Activated CD8-positive, alpha-beta T cell treated with anti-CD3 and anti-CD28 coated beads, Interleukin-2, amount 10 ng/mL, durations not matched to agents 7 days and 5 days (primary cell): Measurements from ENCODE around the gene METTL2B. TPM values are rescaled to one million over a fixed set of nuclear protein-coding genes. Genes with fewer than 3 reads are reported as not detected.
"Not testable (repeated sequence)": the region's sequence is repeated elsewhere in the genome, so short reads cannot be mapped to it uniquely, and the experiment has no call there.

ENCODE experiments used
- ATAC-seq: fragments of 150-1000 bp; cut with Tn5 transposase; one replicate; pipeline ENCODE4 v1.10.0; 2021; ENCODE audit warnings: moderate library complexity
- CTCF ChIA-PET: fragments of 350-600 bp; sonication (Branson Sonifier 250); formaldehyde crosslinking; loops from one replicate; lab custom pipeline; 2021; ENCODE audit warnings: antibody characterized with exemption; lab: Charles Lee
- POLR2A ChIA-PET: fragments of 350-600 bp; sonication (Branson Sonifier 250); formaldehyde crosslinking; loops from one replicate; lab custom pipeline; 2021; ENCODE audit warnings: antibody characterized with exemption; lab: Charles Lee
- DNase-seq: peaks from one replicate; pipeline ENCODE4 v3.0.0-alpha.2; 2020
- H3K27ac Mint-ChIP-seq: one replicate; pipeline ENCODE4 v1.8.0; 2021; ENCODE audit warnings: mild to moderate bottlenecking, mixed read lengths
- H3K27me3 Mint-ChIP-seq: one replicate; pipeline ENCODE4 v1.8.0; 2021; ENCODE audit warnings: low read depth, mixed read lengths
- H3K36me3 Mint-ChIP-seq: one replicate; pipeline ENCODE4 v1.8.0; 2021; ENCODE audit warnings: low read depth, mixed read lengths
- H3K4me1 Mint-ChIP-seq: one replicate; pipeline ENCODE4 v1.8.0; 2021; ENCODE audit warnings: low read depth, mixed read lengths
- H3K4me3 Mint-ChIP-seq: one replicate; pipeline ENCODE4 v1.8.0; 2021; ENCODE audit warnings: mild to moderate bottlenecking, mixed read lengths
- H3K9me3 Mint-ChIP-seq: one replicate; pipeline ENCODE4 v1.8.0; 2022; ENCODE audit warnings: mixed read lengths; ENCODE audit not compliant: insufficient read depth
- total RNA-seq, 2 experiments: library from RNA; stranded (reverse); gene quantifications; one replicate each; pipeline ENCODE4 v1.2.3, GENCODE V29; 2021

The METTL2B gene
- total RNA-seq, 2 experiments from 2014 or later: 29.2 to 32.2 TPM

DNA sequence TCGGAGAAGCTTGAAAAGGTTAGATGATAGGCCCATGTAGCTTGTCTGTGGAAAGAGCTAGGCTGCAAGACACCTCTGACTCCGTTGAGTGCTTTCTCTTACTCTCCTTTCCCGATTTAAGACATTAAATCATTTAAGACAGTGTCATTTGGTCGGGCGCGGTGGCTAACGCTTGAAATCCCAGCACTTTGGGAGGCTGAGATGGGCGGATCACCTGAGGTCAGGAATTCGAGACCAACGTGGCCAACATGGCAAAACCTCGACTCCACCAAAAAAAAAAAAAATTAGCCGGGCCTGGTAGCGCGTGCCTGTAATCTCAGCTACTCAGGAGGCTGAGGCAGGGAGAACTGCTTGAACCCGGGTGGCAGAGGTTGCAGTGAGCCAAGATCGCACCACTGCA, 52.6 kb downstream of the METTL2B start:
- ATAC-seq, CTCF ChIA-PET, H3K27me3 Mint-ChIP-seq, H3K27ac Mint-ChIP-seq, DNase-seq, H3K4me3 Mint-ChIP-seq, H3K9me3 Mint-ChIP-seq: not testable (repeated sequence)
- POLR2A ChIA-PET: interaction anchor here (0.6 kb wide), 1 partner anchor 211 kb away, joined by 3 read pairs; no protein-coding TSS in a partner anchor
- peaks cover 16% of the 10 kb centered on the region for H3K36me3 Mint-ChIP-seq
- H3K4me1 Mint-ChIP-seq: peaks cover 19% of the 10 kb centered on the region

GRCh38 chr7:128530121-128530854, 53.7 kb downstream of the METTL2B start:
- POLR2A ChIA-PET, H3K27me3 Mint-ChIP-seq, CTCF ChIA-PET, H3K9me3 Mint-ChIP-seq: not testable (repeated sequence)
- peak overlapping the region; percentile 83 for H3K4me3 Mint-ChIP-seq
- ATAC-seq (peak; percentile 34), DNase-seq (peak; percentile 44)
- peaks cover 21% of the 10 kb centered on the region for H3K36me3 Mint-ChIP-seq
- peak overlapping the region; percentile 87 for H3K27ac Mint-ChIP-seq
- peaks cover 24% of the 10 kb centered on the region for H3K4me1 Mint-ChIP-seq

- ATAC-seq: no peak
- peak overlapping the region; percentile 22 for H3K4me3 Mint-ChIP-seq
These were observed 54.2 kb downstream of the METTL2B start for GRCh38 chr7:128530855-128531104.

DNA sequence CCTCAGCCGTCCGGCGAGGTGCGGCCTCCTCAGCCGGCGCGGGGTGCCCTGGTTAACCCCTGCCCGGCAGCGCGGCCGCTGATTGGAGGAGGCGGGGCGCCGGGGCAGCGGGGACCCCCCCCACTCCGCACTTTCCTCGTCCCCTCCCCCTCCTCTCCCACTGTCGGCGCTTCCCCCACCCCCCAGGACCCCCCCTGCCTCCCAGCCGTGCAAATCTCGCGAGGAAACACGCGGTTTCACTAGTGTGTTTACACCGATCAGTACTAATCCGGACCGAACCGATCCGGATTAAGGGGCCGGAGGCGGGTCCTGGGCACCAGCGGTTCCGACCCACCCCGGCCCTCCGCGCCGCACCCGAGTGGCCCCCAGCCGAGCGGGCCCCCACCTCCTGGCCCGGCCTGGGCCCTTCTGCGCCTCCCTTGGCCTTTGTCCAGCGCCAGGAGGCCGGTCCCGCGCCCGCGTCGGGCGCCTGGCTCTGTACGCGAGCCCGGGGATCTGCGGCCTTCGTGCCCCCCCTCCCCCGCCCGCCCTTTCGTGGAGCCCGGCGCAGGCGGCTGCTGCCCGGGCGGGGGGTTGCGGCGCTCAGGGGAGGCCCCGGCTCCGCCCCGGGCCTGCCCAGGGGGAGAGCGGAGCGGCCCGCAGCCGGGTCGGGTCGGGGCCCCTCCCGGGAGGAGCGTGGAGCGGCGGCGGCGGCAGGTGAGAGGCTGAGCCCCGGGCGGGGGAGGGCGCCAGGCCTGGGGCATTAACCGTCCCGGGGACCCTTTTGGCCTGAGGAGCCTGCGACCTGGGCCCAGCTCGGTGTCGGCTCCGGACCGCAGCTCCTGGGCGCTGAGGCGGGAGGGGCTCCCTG, 54.8 kb downstream of the METTL2B start:
- ATAC-seq (peak; percentile 78), DNase-seq (peak; percentile 78)
- Mint-ChIP-seq H3K4me3 (peak overlapping the region; percentile 92), H3K4me1 (peaks cover 29% of the 10 kb centered on the region), H3K27ac (peak overlapping the region; percentile 52), H3K36me3 (peaks cover 24% of the 10 kb centered on the region)
- H3K9me3 Mint-ChIP-seq, H3K27me3 Mint-ChIP-seq, CTCF ChIA-PET, POLR2A ChIA-PET: not testable (repeated sequence)

More at GRCh38 chr7:128530855-128531104, 54.2 kb downstream of the METTL2B start:
- no peak for DNase-seq
- Mint-ChIP-seq H3K9me3 (no peaks in the 10 kb centered on the region), H3K27me3 (no peaks in the 10 kb centered on the region), H3K4me1 (peaks cover 29% of the 10 kb centered on the region), H3K27ac (no peak overlapping the region), H3K36me3 (peaks cover 24% of the 10 kb centered on the region)
- CTCF ChIA-PET: no interaction called here
- POLR2A ChIA-PET: no interaction called here

DNA sequence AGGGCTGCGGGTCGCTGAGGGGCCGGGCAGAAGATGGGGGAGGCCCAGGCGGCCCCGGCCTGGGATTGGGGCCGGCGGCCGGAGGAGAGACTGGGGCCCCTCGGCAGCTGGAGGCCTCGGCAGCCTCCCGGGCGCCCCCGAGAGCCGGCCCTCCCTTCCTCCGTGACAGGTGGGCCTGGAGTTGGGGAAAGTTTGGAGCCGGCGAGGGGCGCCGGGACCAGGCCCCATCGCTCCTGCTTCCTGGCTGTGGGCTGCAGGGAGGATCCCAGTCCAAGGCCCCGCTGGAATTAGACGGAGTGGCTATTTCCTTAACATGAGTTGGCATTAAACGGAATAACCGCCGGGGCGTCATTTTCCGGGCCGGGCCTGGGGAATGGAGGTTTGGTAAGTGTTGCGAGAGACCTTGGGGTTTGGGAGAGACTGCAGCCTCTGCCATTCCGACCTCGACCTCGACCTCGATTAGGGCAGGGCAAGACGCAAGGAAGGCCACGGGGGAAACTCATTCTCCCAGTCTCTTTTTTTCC, 55.5 kb downstream of the METTL2B start:
- peak overlapping the region; percentile 92 for H3K4me3 Mint-ChIP-seq
- ATAC-seq (peak; percentile 21), DNase-seq (peak; percentile 52)
- H3K4me1 Mint-ChIP-seq: peaks cover 31% of the 10 kb centered on the region
- H3K9me3 Mint-ChIP-seq, H3K27me3 Mint-ChIP-seq, POLR2A ChIA-PET, CTCF ChIA-PET: not testable (repeated sequence)
- H3K27ac Mint-ChIP-seq: peak overlapping the region; percentile 92
- peaks cover 27% of the 10 kb centered on the region for H3K36me3 Mint-ChIP-seq

DNA sequence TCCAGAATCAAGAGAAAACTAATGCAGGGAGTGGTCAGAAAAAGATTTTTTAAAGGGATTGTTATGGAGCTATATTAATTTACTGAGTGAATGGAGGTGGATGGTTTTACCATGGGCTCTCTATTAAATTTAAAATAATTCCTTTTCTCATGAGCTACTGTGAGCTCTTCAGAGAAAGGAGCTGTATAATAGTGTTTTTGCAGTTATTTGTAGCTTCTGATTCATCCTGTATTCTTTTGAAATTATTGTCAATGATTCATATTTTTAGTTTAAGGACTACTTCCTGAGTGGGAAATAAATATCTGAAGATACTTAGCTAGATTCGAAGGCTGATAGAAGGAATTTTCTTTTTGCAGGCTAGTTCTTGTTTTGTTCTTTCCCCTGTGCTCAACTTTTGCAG, 56.4 kb downstream of the METTL2B start:
- POLR2A ChIA-PET, DNase-seq, ATAC-seq, H3K9me3 Mint-ChIP-seq, H3K27me3 Mint-ChIP-seq, CTCF ChIA-PET: not testable (repeated sequence)
- H3K4me3 Mint-ChIP-seq: peak overlapping the region; percentile 92
- H3K27ac Mint-ChIP-seq: peak overlapping the region; percentile 92
- peaks cover 28% of the 10 kb centered on the region for H3K36me3 Mint-ChIP-seq
- peaks cover 34% of the 10 kb centered on the region for H3K4me1 Mint-ChIP-seq

GRCh38 chr7:128537410-128537809, 60.9 kb downstream of the METTL2B start:
- H3K27me3 Mint-ChIP-seq: not testable (repeated sequence)
- H3K4me1 Mint-ChIP-seq: peaks cover 33% of the 10 kb centered on the region

DNA sequence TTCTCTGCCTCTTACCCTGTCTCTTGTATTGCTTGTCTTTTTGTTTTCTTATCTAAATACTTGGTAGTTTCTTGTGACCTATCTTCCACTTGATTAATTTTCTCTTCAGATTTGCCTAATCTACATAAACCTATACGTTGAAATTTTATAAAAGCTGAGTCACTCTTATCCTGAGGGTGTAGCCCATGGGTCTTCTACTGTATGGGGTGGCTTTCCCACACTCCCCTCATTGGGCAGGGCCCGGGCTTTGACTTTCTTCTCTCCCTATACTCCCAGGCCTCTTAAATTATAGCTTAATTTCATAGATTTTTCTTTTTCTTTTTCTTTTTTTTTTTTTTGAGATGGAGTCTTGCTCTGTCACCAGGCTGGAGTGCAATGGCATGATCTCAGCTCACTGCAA, 66.0 kb downstream of the METTL2B start:
- POLR2A ChIA-PET, DNase-seq, H3K4me3 Mint-ChIP-seq, H3K27me3 Mint-ChIP-seq, H3K9me3 Mint-ChIP-seq, ATAC-seq, H3K27ac Mint-ChIP-seq, CTCF ChIA-PET: not testable (repeated sequence)
- Mint-ChIP-seq H3K4me1 (peaks cover 14% of the 10 kb centered on the region), H3K36me3 (peaks cover 34% of the 10 kb centered on the region)

More at GRCh38 chr7:128537410-128537809, 60.9 kb downstream of the METTL2B start:
- peak; percentile 94 for ATAC-seq
- peaks cover 35% of the 10 kb centered on the region for H3K36me3 Mint-ChIP-seq
- H3K9me3 Mint-ChIP-seq, H3K4me3 Mint-ChIP-seq, CTCF ChIA-PET, POLR2A ChIA-PET, H3K27ac Mint-ChIP-seq, DNase-seq: not testable (repeated sequence)

DNA sequence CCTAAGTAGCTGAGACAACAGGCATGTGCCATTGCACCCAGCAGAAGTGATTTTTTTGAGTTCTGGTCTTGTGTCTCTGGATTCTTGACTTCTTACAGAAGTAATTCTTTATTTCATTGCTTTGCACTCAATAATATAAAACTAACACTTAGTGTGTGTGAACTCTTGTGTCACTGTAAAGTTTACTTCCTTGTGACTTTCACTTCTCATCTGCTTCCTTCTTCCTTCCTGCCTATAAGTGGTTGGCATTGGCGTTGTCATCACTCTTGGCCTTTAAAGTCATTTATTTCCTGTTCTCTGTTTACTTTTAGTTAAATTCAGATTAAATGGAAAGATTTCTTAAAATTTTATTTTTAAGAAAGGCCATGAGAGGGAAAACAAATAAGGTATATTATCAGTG, 66.8 kb downstream of the METTL2B start:
- CTCF ChIA-PET, H3K9me3 Mint-ChIP-seq, H3K27me3 Mint-ChIP-seq, POLR2A ChIA-PET, H3K4me3 Mint-ChIP-seq, DNase-seq: not testable (repeated sequence)
- ATAC-seq: peak; percentile 63
- H3K27ac Mint-ChIP-seq: peak overlapping the region; percentile 72
- peaks cover 34% of the 10 kb centered on the region for H3K36me3 Mint-ChIP-seq
- peaks cover 11% of the 10 kb centered on the region for H3K4me1 Mint-ChIP-seq

- H3K27ac Mint-ChIP-seq, DNase-seq, H3K4me1 Mint-ChIP-seq, H3K9me3 Mint-ChIP-seq, H3K4me3 Mint-ChIP-seq, H3K27me3 Mint-ChIP-seq, POLR2A ChIA-PET, ATAC-seq, CTCF ChIA-PET: not testable (repeated sequence)
- peaks cover 35% of the 10 kb centered on the region for H3K36me3 Mint-ChIP-seq
These were observed 69.8 kb downstream of the METTL2B start for GRCh38 chr7:128546319-128546851.

- H3K36me3 Mint-ChIP-seq: peaks cover 21% of the 10 kb centered on the region
- H3K27ac Mint-ChIP-seq: no peak overlapping the region
- no peaks in the 10 kb centered on the region for H3K27me3 Mint-ChIP-seq
- DNase-seq: no peak
- H3K9me3 Mint-ChIP-seq: no peaks in the 10 kb centered on the region
- ATAC-seq: peak; percentile 42
- H3K4me1 Mint-ChIP-seq: peaks cover 4% of the 10 kb centered on the region
- CTCF ChIA-PET: no interaction called here
- POLR2A ChIA-PET: no interaction called here
- H3K4me3 Mint-ChIP-seq: no peak overlapping the region
These were observed 74.4 kb downstream of the METTL2B start for GRCh38 chr7:128550920-128551319.

- CTCF ChIA-PET, H3K4me1 Mint-ChIP-seq, H3K27me3 Mint-ChIP-seq, DNase-seq, H3K9me3 Mint-ChIP-seq, ATAC-seq, POLR2A ChIA-PET, H3K4me3 Mint-ChIP-seq, H3K27ac Mint-ChIP-seq: not testable (repeated sequence)
- H3K36me3 Mint-ChIP-seq: peaks cover 14% of the 10 kb centered on the region
These were observed 77.8 kb downstream of the METTL2B start for GRCh38 chr7:128554394-128554793.
